ENCODE data around the gene WDR91.
"Not testable (repeated sequence)": the region's sequence is repeated elsewhere in the genome, so short reads cannot be mapped to it uniquely, and the experiment has no call there.

The WDR91 gene

DNA sequence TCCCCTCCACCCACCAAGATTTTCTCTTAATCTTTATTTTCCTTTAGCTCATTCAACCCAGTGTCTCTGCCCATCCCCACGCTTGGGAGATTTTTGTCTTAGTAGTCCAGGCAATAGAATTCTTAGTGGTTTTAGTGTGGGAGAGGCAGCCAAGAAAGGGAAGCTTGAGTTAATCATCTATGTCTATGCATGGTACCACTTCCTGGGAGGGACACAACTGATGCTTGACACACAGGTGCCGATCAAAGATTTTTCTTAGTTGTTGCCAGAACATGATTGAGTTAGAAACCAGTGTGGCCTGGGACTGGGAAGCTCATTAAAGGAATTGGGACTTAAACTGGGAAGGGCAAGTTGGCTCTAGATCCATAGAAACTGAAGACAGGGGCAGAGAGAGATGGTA lies 25.4 kb upstream of the WDR91 start:
- H3K36me3 Mint-ChIP-seq (ENCODE audit: low read depth): no peaks in the 10 kb centered on the region
- peak overlapping the region; percentile 34 to 53 (median 40) for H3K27ac Mint-ChIP-seq
- H3K27me3 Mint-ChIP-seq (ENCODE audit: low read depth): peaks cover 7% of the 10 kb centered on the region
- no peaks in the 10 kb centered on the region for H3K9me3 Mint-ChIP-seq
- no peak overlapping the region for H3K4me3 Mint-ChIP-seq
- TF ChIP-seq, protein P1, sequence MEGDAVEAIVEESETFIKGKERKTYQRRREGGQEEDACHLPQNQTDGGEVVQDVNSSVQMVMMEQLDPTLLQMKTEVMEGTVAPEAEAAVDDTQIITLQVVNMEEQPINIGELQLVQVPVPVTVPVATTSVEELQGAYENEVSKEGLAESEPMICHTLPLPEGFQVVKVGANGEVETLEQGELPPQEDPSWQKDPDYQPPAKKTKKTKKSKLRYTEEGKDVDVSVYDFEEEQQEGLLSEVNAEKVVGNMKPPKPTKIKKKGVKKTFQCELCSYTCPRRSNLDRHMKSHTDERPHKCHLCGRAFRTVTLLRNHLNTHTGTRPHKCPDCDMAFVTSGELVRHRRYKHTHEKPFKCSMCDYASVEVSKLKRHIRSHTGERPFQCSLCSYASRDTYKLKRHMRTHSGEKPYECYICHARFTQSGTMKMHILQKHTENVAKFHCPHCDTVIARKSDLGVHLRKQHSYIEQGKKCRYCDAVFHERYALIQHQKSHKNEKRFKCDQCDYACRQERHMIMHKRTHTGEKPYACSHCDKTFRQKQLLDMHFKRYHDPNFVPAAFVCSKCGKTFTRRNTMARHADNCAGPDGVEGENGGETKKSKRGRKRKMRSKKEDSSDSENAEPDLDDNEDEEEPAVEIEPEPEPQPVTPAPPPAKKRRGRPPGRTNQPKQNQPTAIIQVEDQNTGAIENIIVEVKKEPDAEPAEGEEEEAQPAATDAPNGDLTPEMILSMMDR (IDR thresholded peaks at IDR 0.05; ENCODE audit: unreplicated experiment in 3 of 3): no peak
- H3K4me1 Mint-ChIP-seq: peaks cover 21% of the 10 kb centered on the region

DNA sequence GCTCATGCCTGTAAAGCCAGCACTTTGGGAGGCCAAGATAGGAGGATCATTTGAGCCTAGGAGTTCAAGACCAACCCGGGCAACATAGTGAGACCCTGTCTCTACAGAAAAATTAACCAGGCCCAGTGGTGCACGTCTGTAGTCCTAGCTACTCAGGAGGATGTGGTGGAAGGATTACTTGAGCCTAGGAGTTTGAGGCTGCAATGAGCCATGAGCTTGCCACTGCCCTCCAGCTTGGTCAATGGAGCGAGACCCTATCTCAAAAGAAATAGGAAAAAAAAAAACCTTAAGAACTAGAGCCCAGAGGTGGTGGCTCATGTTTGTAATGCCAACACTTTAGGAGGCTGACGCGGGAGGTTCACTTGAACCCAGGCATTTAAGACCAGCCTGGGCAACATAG lies 24.5 kb upstream of the WDR91 start:
- peaks cover 7% of the 10 kb centered on the region for H3K27me3 Mint-ChIP-seq (ENCODE audit: low read depth)
- H3K9me3 Mint-ChIP-seq: no peaks in the 10 kb centered on the region
- no peak overlapping the region for H3K4me3 Mint-ChIP-seq
- H3K4me1 Mint-ChIP-seq: peaks cover 21% of the 10 kb centered on the region
- H3K36me3 Mint-ChIP-seq (ENCODE audit: low read depth): no peaks in the 10 kb centered on the region
- H3K27ac Mint-ChIP-seq: peak overlapping the region in 1 of 3 experiments; percentile 40
- TF ChIP-seq, protein P1 (IDR thresholded peaks at IDR 0.05; ENCODE audit: unreplicated experiment in 3 of 3): no peak

DNA sequence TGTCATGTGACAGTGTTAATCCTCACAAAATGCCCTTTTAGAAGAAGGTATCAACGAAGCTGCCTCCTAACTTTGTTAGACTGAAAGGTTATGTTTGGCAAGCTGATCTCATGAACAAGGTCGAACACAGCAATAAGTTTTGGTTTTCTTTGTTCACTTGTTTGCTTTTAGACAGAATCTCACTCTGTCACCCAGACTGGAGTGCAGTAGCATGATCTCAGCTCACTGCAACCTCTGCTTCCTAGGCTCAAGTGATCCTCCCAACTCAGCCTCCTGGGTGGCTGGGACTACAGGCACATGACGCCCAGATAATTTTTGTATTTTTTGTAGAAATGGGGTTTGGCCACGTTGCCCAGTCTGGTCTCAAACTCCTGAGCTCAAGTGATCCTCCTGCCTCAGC lies 23.4 kb upstream of the WDR91 start:
- TF ChIP-seq, protein P1 (IDR thresholded peaks at IDR 0.05; ENCODE audit: unreplicated experiment in 3 of 3): no peak
- H3K4me1 Mint-ChIP-seq: peaks cover 12% of the 10 kb centered on the region
- no peaks in the 10 kb centered on the region for H3K36me3 Mint-ChIP-seq (ENCODE audit: low read depth)
- no peaks in the 10 kb centered on the region for H3K9me3 Mint-ChIP-seq
- H3K4me3 Mint-ChIP-seq: no peak overlapping the region
- H3K27ac Mint-ChIP-seq: no peak overlapping the region
- peaks cover 7% of the 10 kb centered on the region for H3K27me3 Mint-ChIP-seq (ENCODE audit: low read depth)

DNA sequence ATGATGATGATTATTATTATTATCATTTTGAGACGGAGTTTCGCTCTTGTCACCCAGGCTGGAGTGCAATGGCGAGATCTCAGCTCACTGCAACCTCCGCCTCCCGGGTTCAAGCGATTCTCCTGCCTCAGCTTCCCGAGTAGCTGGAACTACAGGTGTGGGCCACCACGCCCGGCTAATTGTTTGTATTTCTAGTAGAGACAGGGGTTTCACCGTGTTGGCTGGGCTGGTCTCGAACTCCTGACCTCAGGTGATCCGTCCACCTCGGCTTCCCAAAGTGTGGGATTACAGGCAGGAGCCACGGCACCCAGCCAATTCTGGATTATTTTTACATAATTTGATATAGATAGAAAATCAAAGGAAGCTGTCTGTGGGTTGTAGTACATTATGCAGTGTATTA lies 22.8 kb upstream of the WDR91 start:
- H3K27me3 Mint-ChIP-seq (ENCODE audit: low read depth); H3K27ac Mint-ChIP-seq; H3K9me3 Mint-ChIP-seq; H3K4me1 Mint-ChIP-seq; H3K4me3 Mint-ChIP-seq; H3K36me3 Mint-ChIP-seq (ENCODE audit: low read depth): not testable (repeated sequence)

DNA sequence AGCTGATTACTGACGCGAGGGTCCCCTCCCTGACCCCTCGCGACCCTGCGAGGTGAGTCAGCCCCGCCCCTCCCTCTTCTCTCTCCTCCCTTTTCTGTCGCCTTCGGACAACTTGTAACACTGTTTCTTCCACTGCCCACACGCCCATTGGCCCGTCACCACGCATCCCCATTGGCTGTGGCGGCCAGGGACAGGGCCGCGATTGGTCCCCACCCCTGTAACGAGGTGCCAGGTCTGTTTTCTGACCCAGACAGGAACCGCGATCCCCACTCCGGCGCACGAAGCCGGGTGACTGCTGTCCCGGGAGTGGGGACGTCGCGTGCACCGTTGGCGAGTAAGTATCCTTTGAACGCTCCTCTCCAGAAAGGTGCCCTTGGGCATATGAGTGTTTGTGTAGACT lies 22.2 kb upstream of the WDR91 start, which contains the start of gene STRA8:
Gene STRA8 (plus strand): TSS at position 269 of the 400 bp plus-strand sequence. CDS start 6,687 bp downstream, outside the sequence.
- TF ChIP-seq, protein P1 (IDR thresholded peaks at IDR 0.05; ENCODE audit: unreplicated experiment in 3 of 3): no peak
- Mint-ChIP-seq H3K4me1 (peaks cover 4% of the 10 kb centered on the region), H3K27me3 (ENCODE audit: low read depth) (peaks cover 7% of the 10 kb centered on the region), H3K27ac (no peak within 1 kb of the TSS), H3K9me3 (no peaks in the 10 kb centered on the region), H3K36me3 (ENCODE audit: low read depth) (no peaks in the 10 kb centered on the region), H3K4me3 (no peak within 1 kb of the TSS)

DNA sequence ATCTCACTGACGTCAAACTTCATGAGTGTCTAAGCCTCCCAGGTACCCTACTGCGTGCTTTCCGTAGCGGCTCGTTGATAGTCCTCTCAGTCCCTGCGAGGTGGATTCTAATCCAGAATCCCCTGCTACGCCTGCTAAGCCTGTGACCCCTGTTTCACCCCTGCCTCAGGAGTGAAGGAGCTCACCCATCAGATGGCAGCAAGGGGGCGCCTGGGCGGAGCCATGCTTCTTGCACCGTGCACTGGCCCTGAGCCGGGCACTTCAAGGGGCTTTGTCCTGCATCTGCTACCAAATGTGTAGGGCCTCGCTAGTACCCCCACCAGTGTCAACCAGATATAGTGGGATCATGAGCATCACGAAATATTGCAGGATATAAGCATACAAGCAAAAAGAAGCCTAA lies 21.4 kb upstream of the WDR91 start:
- Mint-ChIP-seq H3K4me3 (no peak overlapping the region), H3K4me1 (peaks cover 4% of the 10 kb centered on the region), H3K27ac (no peak overlapping the region), H3K36me3 (ENCODE audit: low read depth) (no peaks in the 10 kb centered on the region), H3K9me3 (no peaks in the 10 kb centered on the region), H3K27me3 (ENCODE audit: low read depth) (peaks cover 7% of the 10 kb centered on the region)
- TF ChIP-seq, protein P1 (IDR thresholded peaks at IDR 0.05; ENCODE audit: unreplicated experiment in 3 of 3): no peak

Data from nephron (organoid).